Measurements from ENCODE around the gene LCK.

The LCK gene

DNA sequence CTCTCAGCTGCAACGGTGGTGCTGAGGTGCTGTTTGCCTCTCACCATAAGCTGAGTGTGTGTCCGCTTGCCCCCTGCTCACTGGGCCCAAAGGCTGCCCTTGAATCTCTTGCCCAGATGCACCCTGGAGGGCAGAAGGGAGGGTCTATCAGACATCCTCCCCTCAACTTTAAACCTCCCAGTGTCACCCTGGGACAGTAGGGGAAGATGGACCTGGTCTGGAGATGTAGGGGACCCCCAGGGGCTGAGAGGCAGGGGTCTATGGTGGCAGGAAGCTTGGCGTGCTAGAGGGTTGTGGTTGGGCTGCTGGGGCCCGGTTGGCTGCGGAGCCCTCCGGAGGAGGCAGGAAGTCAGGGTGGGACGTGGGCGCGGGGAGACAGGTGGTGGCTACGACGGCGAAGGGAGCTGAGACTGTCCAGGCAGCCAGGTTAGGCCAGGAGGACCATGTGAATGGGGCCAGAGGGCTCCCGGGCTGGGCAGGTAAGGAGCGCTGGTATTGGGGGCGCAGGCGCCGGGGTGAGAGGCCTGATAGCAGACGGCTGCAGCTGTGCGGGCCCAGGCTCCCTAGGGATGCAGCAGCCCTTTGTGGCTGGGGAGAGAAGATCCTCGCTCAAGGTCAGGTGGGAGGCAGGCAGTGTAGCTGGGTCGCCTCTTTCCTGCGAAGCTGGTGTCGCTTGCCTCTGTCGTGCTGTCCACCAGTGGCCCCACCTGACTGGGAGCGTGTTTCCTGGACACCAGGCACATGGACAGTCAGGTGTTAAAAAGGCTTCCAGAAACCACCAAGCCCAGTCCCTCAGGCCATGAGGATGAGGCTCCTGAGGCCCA is at the start of gene LCK:
LCK (plus strand) TSS at position 373 of the 824 bp plus-strand sequence. CDS start 23,065 bp downstream, outside the sequence.
- no peak for DNase-seq (ENCODE audit: low read depth, low spot score)

DNA sequence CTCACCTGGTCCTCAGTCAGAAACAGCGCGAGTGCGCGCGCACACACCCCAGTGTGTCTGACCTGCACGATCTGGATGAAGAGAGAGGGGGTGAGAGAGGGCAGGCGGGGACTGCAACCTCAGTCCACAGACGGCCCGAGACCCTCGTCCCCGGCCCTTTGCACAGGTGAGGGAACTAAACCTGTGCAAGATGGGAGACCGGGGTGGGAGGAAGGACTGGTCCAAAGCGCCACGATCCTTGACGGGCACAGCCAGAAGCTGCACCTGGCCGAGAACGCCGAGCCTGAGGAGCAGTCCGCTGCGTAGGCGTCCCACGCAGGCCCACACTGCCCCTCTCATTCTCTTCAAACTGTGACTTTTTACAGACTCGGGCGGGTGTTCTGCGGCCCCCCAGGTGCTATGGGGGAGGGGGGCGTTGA is 46.1 kb upstream of the LCK start:
- no peak for DNase-seq (ENCODE audit: low read depth, low spot score)

GRCh38 chr1:32205401-32206370 is 45.4 kb upstream of the LCK start, which contains the start of gene IQCC:
Gene IQCC (plus strand): TSS chr1:32205671. CDS start chr1:32205682, 11 bp downstream.
- no peak for DNase-seq (ENCODE audit: low read depth, low spot score)

DNA sequence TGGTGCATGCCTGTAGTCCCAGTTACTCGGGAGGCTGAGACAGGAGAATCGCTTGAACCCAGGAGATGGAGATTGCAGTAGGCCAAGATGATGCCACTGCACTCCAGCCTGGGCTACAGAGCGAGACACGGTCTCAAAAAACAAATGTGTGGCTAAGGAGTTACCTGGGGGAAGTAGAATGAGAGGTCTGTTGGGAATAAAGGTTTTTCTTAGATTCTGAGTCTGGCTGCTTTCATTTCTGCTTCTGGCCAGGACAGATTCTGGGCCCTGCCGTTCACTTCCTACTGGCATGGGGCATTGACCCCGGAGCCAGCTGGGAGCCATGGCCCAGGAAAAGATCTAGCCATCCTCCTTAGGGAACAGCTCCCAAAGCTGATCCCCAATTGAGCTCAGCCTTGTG is 42.6 kb upstream of the LCK start:
- no peak for DNase-seq (ENCODE audit: low read depth, low spot score)

- no peak for DNase-seq (ENCODE audit: low read depth, low spot score)
Observed at GRCh38 chr1:32208891-32209328, 42.2 kb upstream of the LCK start, which contains the start of gene DCDC2B. Gene DCDC2B (plus strand): TSS chr1:32209089. CDS start chr1:32209094, 5 bp downstream.

- no peak for DNase-seq (ENCODE audit: low read depth, low spot score)
Observed at GRCh38 chr1:32215629-32216480, 35.2 kb upstream of the LCK start.

- DNase-seq (ENCODE audit: low read depth, low spot score), result no peak
Observed at GRCh38 chr1:32216566-32216965, 34.5 kb upstream of the LCK start.

- DNase-seq (ENCODE audit: low read depth, low spot score), result no peak
Observed at GRCh38 chr1:32219022-32219421, 32.0 kb upstream of the LCK start.

- no peak for DNase-seq (ENCODE audit: low read depth, low spot score)
Observed at GRCh38 chr1:32220746-32221580, 30.1 kb upstream of the LCK start.

DNA sequence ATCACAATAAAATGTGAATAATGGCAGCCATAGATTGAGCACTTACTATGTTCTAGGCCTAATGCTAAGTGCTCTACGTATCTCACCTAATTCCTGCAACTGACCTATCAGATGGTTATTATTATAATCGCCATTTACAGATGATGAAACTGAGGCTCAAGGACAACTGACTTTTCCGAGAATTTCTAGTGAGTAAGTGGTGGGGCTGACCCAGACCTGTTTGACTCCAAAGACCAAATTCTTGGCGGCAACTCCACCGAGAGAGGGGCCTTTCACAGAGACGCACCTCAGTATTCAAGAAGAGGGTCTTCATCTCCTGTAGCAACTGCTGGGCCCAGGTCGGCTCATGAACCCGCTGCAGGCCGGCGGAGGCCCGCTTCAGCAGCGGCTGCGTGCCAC is 29.5 kb upstream of the LCK start:
- no peak for DNase-seq (ENCODE audit: low read depth, low spot score)

GRCh38 chr1:32221980-32222755 is 28.9 kb upstream of the LCK start, which contains the start of the genes EIF3I and TMEM234:
Gene EIF3I (plus strand): TSS chr1:32222407. CDS start chr1:32222442, 35 bp downstream.
Gene TMEM234 (minus strand): TSS chr1:32222353. CDS start chr1:32222322, 31 bp downstream.
- peak; percentile 71 for DNase-seq (ENCODE audit: low read depth, low spot score)

DNA sequence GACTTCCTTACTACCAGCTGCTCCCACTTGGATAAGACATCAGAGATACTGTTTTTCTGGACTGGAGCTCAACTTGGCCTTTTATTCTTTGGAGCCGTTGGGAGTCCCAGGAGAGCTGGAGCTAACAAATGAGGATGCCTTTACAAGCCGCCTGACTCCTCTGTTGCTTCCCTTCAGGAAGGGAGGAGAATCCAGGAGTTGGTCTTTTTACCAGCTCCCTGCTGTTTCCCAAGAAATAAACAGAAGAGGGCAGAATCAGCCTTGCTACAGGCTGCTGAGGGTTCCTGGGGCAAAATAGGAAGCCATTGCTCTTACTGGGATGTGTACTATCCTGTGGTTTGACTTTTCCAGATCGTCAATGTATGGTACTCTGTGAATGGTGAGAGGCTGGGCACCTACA is 27.4 kb upstream of the LCK start:
- no peak for DNase-seq (ENCODE audit: low read depth, low spot score)

DNA sequence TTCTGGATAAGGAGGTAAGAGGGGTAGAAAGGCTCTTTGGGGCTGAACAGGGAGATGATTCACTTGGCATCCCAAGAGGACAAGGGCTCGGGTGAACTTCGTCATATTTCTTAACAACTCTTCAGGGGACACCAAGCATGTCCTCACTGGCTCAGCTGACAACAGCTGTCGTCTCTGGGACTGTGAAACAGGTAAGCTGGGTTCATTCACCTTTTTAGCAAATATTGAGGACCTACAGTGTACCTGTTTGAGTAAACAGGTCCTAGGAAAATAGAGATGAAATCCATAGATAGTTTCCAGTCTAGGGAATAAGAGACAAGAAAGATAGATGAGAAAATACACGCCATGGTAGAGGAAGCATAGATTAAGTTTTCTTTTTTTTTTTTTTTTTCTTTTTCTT is 26.8 kb upstream of the LCK start:
- DNase-seq (ENCODE audit: low read depth, low spot score), result no peak

DNA sequence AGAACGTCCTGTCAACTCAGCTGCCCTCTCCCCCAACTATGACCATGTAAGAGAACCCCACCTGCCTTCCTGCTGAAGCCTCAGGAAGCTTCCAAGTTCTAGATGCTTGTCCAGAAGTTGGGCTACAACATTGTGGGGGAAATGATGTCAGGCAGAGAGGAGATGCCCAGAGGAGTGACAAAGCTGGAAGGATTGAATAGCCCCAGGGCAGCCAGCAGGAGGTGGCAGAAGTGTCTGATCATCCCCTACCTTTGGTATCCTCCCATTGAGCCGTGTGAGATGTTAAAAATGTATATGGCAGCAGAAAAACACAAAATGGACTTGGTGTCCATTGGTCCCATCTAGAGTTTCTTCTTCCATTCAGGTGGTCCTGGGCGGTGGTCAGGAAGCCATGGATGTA is 22.3 kb upstream of the LCK start:
- no peak for DNase-seq (ENCODE audit: low read depth, low spot score)

DNA sequence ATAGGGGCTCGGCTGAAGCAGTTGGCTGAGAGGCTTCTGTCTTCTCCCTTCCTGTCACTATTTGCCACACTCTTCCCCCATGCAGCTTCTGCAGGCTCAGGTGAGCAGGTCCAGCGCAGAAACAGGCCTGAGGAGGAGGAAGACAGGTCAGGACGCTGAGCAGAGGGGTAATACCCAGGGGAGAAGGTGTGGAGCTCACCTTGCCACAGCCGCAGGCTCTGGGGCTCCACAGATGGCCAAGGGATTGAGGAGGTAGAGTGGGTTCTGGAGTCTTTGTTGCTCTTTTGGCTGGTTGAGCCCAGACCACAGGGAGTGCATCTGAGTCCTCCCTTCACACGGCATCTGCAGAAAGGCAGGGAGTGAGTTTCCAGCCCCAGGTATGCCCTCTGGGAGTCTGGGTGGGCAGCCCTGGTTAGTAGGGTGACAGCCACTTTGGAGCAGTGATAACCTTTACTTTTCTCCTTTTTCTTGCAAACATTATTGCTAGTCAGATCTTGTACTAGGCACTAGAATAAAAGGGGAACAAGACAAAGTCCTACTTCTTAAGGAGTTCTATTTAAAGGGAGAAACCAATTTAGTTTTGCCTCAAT is 19.1 kb upstream of the LCK start:
- DNase-seq (ENCODE audit: low read depth, low spot score), result no peak

GRCh38 chr1:32232558-32233304 is 18.3 kb upstream of the LCK start:
- no peak for DNase-seq (ENCODE audit: low read depth, low spot score)

DNA sequence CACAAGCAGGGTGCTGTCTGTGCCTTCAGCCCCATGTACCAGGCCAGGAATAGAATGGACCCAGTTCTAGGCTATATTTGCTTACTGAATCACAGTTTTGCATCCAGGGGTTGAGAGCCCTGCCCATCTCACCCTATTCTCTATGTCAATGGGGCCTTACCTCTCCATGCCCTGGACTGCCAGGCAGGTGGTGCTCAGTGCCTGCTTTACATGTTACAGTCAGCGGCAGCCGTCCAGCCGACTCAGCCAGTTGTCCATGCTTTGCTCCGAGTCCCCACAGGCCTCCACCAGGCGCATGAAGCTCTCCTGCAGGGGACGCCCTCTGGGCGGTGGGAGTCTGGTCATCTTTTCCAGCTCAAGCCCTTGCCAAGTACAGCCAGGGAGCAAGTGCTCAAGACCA is 16.3 kb upstream of the LCK start:
- DNase-seq (ENCODE audit: low read depth, low spot score), result no peak

- no peak for DNase-seq (ENCODE audit: low read depth, low spot score)
Observed at GRCh38 chr1:32239337-32239736, 11.7 kb upstream of the LCK start.

Data from brain pericyte (primary cell).